PC-3 (cell line): ENCODE data around the gene DAAM2.

ENCODE experiments used
- CTCF ChIP-seq: fragments of 300-600 bp; sonication (generic); conservative IDR thresholded peaks from 2 replicates; pipeline ENCODE4 v1.5.1; 2017; ENCODE audit warnings: antibody characterized with exemption, low read depth, mild to moderate bottlenecking, low read length
- EZH2 ChIP-seq: fragments of 300-600 bp; sonication (generic); IDR thresholded peaks from one replicate; pipeline ENCODE4 v1.6.1; 2017; ENCODE audit warnings: antibody characterized with exemption, mild to moderate bottlenecking, low read length; ENCODE audit not compliant: unreplicated experiment
- EZH2phosphoT487 ChIP-seq: fragments of 300-600 bp; sonication (generic); IDR thresholded peaks from 2 replicates; pipeline ENCODE4 v1.6.1; 2018; ENCODE audit warnings: mild to moderate bottlenecking, antibody characterized with exemption, low read length, borderline replicate concordance

- TF ChIP-seq CTCF (no peak), EZH2phosphoT487 (no peak), EZH2 (no peak)
Observed at GRCh38 chr6:39931607-39932006, 139.4 kb downstream of the DAAM2 start.
